GM11168 (cell line): ENCODE measurements around the gene BICD2.

Experiments used
- in situ Hi-C: fragments of 300-500 bp; cut with MboI; formaldehyde crosslinking; loops from one replicate; pipeline ENCODE4 v1.12.0; 2022; ENCODE audit warnings: low sequenced_read_pairs; ENCODE audit not compliant: unreplicated experiment

Gene BICD2

GRCh38 chr9:92730897-92731296, 33.7 kb downstream of the BICD2 start:
- in situ Hi-C loops = no loop called here

DNA sequence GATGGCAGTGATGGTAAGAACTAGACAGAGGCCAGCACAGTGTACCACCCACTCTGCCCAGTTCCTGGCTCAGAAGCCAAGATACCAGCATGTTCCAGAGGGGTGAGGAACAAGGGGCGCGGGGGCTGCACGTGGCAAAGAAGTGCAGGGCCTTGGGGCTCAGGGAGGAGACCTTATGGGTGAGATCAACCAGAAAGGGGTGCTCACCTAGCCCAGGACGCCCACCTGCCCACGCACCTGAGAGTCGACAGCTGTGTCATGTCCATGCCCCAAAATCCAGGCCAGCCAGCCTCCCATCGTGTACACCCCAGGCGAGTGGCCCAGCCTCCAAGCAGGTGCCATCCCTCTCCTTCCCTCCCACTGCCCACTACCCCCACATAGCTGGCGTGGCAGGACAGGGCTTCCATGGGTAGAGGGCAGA, 34.9 kb downstream of the BICD2 start:
- in situ Hi-C loops = no loop called here

DNA sequence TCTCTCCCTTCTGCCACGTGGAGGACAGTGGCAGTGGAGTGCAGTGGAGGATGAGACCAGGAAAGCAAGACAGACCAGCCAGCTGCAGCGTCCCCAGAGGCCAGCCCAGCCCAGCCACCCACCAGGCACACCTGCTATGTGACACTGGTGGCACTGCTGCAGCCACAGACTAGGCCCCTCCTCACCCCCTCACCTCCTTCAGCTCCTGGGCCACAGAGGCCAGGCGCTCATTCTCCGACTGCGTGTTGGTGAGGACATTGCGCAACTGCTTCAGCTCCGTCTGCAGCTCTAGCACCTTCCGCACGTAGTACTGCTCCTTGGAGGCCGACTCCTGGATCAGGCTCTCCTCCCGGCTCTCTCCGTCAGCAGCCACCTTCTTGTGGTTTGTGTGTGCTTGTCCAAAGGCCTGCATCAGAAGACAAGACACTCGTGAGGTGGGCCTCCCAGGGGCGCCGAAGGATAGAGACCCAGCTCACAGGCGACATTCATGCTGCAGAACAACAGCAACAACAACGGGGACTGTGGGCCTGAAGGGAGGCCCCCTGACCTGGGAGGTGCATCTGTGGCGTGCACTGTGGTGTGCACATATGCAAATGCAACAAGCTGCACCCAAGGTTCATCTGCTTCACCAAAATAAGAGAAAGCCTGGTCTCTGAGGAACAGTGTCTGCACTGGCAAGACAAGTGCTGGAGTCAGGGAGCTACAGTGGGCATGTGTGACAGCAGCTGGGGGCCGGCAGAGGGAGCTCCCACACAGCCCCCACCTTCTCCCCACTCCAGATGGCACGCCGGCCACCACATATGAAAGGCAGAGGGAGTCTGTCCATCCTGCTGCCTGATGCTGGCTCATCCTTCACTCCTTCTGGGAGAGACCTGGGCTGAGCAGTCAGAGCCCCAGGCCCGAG, 35.5 kb downstream of the BICD2 start:
- in situ Hi-C loops = no loop called here

DNA sequence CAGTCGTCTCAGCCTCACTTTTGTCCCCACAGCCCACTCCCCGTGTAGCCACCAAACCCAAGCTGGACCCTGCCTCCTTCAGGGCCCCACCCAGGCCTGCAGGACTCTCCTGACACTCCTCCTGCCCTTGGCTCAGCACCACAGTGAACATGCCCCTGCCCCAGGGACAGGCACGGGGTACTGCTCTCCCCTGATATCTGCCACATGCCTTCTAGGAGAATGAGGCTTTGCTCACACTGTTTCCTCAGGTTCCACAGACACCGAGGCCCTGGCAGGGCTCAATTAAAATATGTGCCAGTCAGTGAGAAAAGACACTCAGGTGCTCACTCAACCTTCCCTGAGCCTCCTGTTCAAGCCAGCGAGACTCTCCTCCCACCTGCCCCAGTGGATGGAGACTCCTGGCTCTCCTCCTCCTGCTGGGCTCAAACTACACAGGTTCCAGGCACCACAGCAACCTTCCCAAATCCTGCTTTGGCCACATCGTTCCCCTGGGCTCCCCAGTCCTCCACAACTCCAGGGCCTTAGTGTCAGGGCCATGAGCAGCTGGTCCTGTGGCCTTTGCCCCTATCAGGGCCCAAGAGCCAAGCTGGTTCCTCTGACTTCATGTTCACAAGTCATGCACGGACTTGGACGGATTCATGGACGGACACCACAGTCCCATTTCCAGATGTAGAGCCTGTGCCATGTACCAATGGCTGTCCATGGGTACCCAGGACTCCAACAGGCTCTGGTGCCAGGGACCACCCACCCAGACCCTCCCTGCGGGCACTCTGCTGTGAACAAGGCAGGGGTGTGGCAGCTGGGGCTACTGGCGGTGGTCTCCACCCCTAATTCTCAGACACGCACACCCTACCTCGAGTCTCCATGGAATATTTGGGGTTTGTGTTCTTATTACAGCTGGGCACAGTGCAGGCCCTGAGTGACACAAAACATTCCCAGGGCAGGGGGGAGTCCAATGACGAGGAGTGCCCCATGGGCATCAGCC, 36.6 kb downstream of the BICD2 start:
- in situ Hi-C loops = no loop called here

- in situ Hi-C loops = no loop called here
Observed at GRCh38 chr9:92726971-92727715, 37.5 kb downstream of the BICD2 start.

DNA sequence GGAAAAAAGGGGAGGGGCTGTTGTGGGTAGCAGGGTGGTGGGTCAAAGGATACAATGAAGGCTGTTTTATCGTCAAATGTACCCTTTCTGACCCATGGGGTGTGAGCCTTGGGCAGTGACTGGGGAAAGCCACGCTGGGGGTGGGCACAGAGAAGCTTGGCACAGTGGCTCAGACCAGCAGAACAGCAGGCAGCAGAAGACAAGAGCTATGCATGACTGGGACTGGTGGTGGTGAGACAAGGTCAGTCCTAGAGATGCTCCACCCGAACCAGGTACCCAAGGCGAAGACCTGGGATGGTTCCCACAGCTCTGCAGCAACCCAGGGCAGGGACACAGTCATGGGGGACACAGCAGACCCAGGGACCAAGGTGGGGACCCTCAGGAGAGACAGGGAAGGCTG, 38.3 kb downstream of the BICD2 start:
- in situ Hi-C loops = no loop called here

GRCh38 chr9:92725766-92726165, 38.9 kb downstream of the BICD2 start:
- in situ Hi-C loops = no loop called here

- in situ Hi-C loops = no loop called here
Observed at GRCh38 chr9:92725266-92725545, 39.4 kb downstream of the BICD2 start.

DNA sequence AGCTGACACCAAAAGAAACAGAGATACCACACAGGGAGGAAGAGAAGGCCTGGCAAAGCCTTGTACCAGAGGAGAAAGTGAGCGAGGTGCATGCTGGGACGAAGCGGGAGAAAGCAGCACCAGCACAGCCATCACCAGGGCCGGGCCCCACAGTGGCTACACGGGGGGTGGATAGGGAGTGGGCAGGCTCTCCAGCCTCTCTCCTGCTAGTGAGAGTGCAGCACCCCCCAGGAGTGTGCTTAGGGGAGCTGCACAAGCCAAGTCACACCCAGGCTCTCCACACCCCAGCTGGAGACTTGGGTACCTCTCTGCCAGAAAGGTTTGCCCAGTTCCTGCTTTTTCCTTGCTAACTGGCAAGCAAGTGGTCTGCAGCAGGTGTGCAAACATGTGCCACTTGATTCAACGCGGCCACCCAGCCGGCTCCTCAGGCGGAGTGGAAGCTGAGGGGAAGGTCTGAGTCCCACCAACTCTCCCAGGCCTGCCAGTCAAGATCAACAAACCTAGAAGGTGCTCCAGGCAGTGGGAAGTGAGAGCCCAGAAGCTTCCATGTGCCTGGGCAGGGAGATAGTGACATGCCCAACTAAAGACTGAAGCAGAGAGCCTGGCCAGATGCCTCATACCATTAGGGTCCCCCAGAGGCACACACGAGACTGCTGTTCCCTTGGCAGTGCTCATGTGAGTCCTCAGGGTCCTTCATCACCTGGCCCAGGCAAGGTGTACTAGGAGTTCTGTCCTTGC, 39.9 kb downstream of the BICD2 start:
- in situ Hi-C loops = no loop called here

- in situ Hi-C loops = no loop called here
Observed at GRCh38 chr9:92723801-92724323, 40.8 kb downstream of the BICD2 start.

- in situ Hi-C loops = no loop called here
Observed at GRCh38 chr9:92723299-92723625, 41.4 kb downstream of the BICD2 start.

DNA sequence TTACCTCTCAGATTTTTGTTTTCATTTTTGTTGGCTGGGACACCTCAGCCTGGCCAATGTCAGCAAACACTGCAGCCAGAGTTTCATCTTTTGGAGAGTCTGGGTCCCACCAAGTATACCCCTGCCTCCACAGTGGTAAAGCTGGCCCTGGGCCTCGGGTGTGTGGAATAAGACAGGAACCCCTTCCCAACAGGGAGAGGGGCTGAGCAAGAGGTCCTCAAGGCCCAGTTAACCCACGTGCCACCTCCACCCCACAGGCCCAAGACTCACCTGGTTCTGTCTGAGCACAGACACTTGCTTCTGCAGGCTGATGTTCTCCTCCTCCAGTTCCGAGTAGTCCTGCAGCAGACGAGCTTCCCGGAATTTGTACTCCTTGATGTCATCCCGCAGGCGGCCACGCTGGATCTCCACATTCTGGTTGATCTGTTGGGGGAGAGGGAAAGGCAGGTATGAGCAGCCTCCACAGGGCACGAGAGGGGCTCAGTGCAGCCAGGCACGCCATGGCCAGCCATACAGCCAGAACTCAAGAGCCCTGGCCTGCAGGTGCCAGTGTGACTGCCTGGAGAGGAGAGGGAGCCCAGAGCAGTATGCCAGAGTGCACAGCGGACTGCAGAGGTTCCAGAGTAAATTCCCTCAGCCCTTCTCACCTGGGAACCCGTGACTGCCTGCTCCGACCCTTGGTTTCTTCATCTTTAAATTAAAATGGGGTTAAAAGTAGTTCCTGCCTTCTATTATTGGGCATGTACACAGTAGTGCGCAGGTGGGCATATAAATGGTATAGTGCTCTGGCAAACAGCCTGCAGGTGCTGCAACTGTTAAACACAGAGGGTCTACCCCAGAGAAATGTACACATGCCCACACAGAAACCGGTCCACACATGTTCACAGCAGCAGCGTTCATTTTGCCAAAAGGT, 42.0 kb downstream of the BICD2 start:
- in situ Hi-C loops = no loop called here

DNA sequence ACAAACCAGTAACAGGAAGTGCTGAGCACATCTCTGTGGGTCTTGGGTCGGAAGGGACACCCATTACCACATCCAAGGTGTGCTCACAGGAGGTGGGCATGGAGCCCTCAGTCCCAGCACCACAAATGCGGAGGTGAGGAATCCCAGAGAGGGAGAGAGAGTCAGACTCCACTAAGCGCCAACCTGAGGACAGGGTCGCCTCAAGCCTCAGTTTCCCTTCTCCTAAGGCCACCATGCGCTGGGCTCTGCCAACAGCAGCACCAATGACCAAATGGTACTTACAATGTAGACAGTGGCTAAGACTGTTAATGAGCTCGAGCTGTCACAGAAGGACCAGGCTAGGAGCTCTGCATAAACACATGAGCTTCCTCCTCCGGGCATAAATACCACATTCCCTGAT, 43.1 kb downstream of the BICD2 start:
- in situ Hi-C loops = no loop called here

DNA sequence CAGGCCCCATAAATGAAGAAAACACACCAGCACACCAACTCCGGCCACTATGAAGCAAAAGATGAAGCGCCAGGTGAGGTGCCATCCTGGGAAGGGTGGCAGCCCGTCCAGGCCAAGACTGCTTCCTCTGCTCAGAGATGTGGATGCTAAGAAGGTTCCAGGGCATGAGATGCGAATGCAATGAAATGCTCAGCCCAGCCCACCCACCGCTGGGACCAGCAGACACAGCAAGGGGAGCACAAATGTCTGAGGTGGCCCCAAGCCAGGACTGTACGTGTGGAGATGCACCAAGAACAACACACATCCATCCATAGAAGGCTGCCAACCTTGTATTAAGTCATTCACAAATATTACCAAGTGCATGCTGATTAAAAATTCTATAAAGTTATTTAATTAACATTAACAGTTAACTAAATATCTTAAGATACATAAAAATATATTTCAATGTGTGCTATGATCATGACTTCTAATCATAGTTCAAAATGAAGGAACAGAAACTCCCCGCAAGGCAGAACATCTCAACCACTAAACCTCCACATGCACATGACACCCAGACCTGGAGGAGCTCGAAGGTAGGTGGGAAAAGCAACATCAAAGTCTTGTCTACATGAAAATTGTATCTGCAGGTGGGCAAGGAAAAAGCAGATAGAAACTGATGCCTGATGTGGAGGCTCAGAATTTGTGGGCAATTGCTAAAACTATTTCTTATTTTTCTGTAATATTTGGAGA, 43.7 kb downstream of the BICD2 start:
- in situ Hi-C loops = no loop called here

DNA sequence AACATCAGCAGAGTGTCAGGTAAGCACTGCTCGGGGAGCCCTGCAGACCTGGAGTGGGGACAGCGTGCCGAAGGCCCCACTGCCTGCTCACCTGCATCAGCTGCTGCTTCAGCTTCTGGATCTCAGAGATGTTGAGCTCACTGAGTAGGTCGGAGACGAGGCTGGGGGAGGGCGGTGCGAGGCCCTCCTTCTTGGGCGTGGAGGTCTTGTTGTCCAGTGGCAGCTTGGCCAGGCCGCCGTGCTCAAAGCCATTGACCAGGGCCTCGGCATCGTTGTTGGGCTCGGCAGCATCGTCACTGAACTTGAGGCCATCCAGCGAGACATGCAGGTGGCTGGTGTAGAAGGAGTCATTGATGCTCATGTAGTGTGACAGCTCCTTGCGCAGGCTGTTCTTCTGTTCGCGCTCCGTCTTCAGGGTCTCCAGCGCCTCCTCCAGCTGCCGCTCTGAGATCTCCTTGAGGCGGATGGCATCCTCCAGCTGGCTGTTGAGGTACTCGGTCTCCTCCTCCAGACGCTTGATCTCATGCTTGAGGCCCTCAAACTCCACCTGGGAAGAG, 44.3 kb downstream of the BICD2 start:
- in situ Hi-C loops = no loop called here

- in situ Hi-C loops = loop anchor here (5.0 kb wide), 1 partner anchor 63 kb away; no protein-coding TSS in a partner anchor
Observed at GRCh38 chr9:92719028-92719647, 45.5 kb downstream of the BICD2 start.
